Glomerular endothelial cell (primary cell): Measurements from ENCODE around the gene IL1R1. TPM values are rescaled to one million over a fixed set of nuclear protein-coding genes. Genes with fewer than 3 reads are reported as not detected.

Experiments
- DNase-seq: peaks from one replicate; pipeline ENCODE4 v3.0.0-alpha.2; 2011; ENCODE audit warnings: low read depth, low spot score; ENCODE audit errors: extremely low read depth
- total RNA-seq: library from RNA; depleted of rRNA; stranded (reverse); fragments of >200 nt; gene quantifications from 2 replicates; pipeline ENCODE4 v1.2.3, GENCODE V29; 2015

The IL1R1 gene
- total RNA-seq, 1 donor from 2014 or later = 41.1 TPM

- DNase-seq = no peak
Measured at GRCh38 chr2:102193074-102193473, 50.5 kb downstream of the IL1R1 start.

- DNase-seq = no peak
Measured at GRCh38 chr2:102194609-102195268, 52.2 kb downstream of the IL1R1 start.

DNA sequence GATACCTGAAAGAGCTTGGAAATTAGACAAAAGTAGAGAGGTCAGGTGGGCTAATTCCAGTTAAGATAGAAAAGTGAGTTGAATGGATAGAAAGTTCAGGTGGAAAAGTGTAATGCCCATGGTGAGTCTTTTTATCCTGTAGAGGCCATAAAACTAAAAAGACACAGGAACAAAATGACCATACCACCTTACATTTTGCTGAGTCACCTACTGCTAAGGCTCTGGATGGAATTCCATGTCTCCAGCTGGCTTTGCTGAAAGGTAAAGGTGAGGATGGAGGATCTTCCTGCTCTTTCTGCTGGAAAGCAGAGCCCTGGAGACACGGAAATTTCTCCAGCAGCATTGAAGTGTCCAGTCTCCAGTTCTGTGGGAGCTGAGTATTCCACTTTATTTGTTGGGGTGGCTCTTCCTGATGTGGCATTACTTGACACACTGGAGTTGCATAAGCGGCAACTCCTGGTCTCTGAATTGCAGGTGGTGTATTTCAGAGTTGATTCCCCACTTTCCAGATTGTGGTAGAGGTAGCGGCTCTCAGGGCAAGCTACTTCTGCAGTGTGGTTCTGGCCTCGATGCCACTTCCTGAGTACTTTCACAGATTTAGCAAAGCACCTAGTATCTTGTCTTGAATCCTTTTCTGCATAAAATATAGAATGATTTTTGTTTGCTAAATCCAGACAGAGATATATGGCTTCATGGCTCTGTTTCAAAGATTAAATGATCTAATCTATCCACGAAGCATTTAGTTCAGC is 55.0 kb downstream of the IL1R1 start:
- DNase-seq = no peak

GRCh38 chr2:102200539-102200938 is 58.0 kb downstream of the IL1R1 start:
- no peak for DNase-seq

- no peak for DNase-seq
Measured at GRCh38 chr2:102204638-102205037, 62.1 kb downstream of the IL1R1 start.

DNA sequence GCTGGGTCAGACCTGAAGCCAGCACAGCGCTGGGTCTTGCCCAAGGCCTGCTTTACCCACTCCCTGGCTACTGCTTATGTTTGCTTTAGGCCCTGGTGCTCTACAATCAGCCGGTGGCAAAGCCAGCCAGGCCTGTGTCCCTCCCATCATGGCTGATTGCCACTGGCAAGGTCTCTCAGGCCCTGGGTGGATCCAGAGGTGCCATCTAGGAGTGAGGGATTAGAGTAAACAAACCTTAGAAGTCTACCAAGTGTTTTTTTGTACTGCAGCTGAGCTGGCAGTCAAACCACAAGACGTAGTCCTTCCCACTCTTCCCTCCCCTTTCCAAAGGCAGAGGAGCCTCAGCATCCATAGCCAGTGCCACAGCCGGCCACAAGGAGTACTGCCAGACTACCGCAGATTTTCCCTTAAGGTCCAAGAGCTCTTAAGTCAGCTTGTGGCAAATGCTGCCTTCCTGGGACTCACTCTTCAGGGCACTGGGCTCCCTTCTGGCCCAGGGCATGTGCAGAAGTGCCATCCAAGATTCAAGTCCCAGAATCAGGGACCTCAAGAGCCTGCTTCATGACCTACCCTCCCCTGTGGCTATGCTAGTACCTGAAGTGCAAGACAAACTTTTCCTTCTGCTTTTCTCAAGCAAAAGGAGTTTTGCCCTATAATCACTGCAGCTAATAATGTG is 64.3 kb downstream of the IL1R1 start:
- DNase-seq = no peak

- no peak for DNase-seq
Measured at GRCh38 chr2:102208774-102209173, 66.2 kb downstream of the IL1R1 start.

GRCh38 chr2:102209474-102209873 is 66.9 kb downstream of the IL1R1 start:
- DNase-seq = no peak

- no peak for DNase-seq
Measured at GRCh38 chr2:102217032-102217431, 74.5 kb downstream of the IL1R1 start.

- no peak for DNase-seq
Measured at GRCh38 chr2:102224824-102225739, 82.5 kb downstream of the IL1R1 start.

GRCh38 chr2:102226171-102226570 is 83.6 kb downstream of the IL1R1 start:
- no peak for DNase-seq

DNA sequence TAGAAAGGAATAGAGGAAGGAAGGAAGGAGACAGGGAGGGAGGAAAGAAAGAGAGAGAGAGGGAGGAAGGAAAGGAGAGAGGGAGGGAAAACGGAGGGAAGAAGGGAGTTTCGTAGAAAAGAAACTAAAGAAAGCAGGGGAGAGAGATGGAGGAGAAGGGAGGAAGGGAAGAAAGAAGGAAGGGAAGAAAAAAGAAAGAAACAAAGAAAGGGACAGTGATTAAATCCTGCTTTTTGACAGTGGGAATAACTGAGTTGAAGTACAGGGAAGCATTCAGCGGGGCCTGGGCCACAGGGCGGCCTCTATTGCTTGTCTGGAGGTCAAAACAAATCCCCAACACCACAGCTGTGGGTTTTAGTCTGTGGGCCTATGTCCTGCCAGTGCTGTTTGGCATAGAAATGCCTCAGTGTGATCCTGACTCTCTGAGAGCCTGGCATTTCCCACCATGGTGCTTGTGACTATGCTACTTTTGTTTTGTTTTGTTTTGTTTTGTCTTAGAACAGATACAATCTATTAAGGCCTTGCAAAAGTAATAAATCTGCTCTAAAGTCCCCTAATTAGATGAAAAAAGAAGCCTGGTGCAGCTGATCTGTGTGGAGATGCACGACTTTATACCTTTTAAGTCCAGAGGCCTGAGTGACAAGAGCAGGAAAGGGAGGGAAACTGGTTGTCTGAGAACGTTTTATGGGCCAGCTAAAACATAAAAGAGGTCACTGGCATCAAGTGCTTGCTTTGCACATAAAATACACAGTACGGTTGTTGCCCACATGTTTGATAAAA is 84.3 kb downstream of the IL1R1 start:
- DNase-seq = no peak

- no peak for DNase-seq
Measured at GRCh38 chr2:102229141-102229769, 86.7 kb downstream of the IL1R1 start.

Other genes with a start within 250 kb of the IL1R1 start
- not detected in 2 replicates for gene IL1R2, start 150.8 kb upstream of the IL1R1 start, total RNA-seq
- gene IL1RL2, start 44.3 kb downstream of the IL1R1 start, total RNA-seq = 0.47 TPM in 1 of 2 replicates, not detected in the other
- gene IL1RL1, start 168.8 kb downstream of the IL1R1 start, total RNA-seq = 5.8 and 20.5 TPM in 2 replicates
- gene IL18R1, start 213.1 kb downstream of the IL1R1 start, total RNA-seq = 4.5 and 5.3 TPM in 2 replicates